Stimulated activated CD8-positive, alpha-beta memory T cell treated with anti-CD3 and anti-CD28 coated beads, Interleukin-15, amount 100 ng/mL, for 48 hours (primary cell): ENCODE data around the gene EPB41L4A.

Experiments
- DNase-seq, 2 donors: peaks; one replicate each; pipeline ENCODE4 v3.0.0-alpha.2; 2020; ENCODE audit warnings: low read depth in 2 of 2

The EPB41L4A gene

GRCh38 chr5:112312295-112313275, 106.5 kb downstream of the EPB41L4A start:
- no peak for DNase-seq

- no peak for DNase-seq
Observed at GRCh38 chr5:112310746-112311145, 108.3 kb downstream of the EPB41L4A start.

GRCh38 chr5:112308608-112309007, 110.5 kb downstream of the EPB41L4A start:
- DNase-seq, result no peak

- no peak for DNase-seq
Observed at GRCh38 chr5:112306956-112307355, 112.1 kb downstream of the EPB41L4A start.

GRCh38 chr5:112304743-112305142, 114.3 kb downstream of the EPB41L4A start:
- DNase-seq, result no peak

- DNase-seq, result no peak
Observed at GRCh38 chr5:112303685-112304084, 115.4 kb downstream of the EPB41L4A start.

GRCh38 chr5:112294126-112294525, 125.0 kb downstream of the EPB41L4A start:
- DNase-seq, result no peak

GRCh38 chr5:112293587-112293986, 125.5 kb downstream of the EPB41L4A start:
- DNase-seq, result no peak

GRCh38 chr5:112290691-112291090, 128.4 kb downstream of the EPB41L4A start:
- DNase-seq, result no peak

GRCh38 chr5:112289465-112289864, 129.6 kb downstream of the EPB41L4A start:
- no peak for DNase-seq

GRCh38 chr5:112283943-112284929, 134.8 kb downstream of the EPB41L4A start:
- DNase-seq, result no peak

- no peak for DNase-seq
Observed at GRCh38 chr5:112283034-112283582, 136.0 kb downstream of the EPB41L4A start.

- no peak for DNase-seq
Observed at GRCh38 chr5:112279082-112279481, 140.0 kb downstream of the EPB41L4A start.

- DNase-seq, result no peak
Observed at GRCh38 chr5:112276991-112277390, 142.1 kb downstream of the EPB41L4A start.

GRCh38 chr5:112275671-112276070, 143.4 kb downstream of the EPB41L4A start:
- no peak for DNase-seq

GRCh38 chr5:112270299-112271293, 148.5 kb downstream of the EPB41L4A start:
- DNase-seq, result no peak

- no peak for DNase-seq
Observed at GRCh38 chr5:112267231-112267630, 151.8 kb downstream of the EPB41L4A start.

GRCh38 chr5:112264666-112265065, 154.4 kb downstream of the EPB41L4A start:
- no peak for DNase-seq

- no peak for DNase-seq
Observed at GRCh38 chr5:112264151-112264550, 154.9 kb downstream of the EPB41L4A start.

- no peak for DNase-seq
Observed at GRCh38 chr5:112263469-112263868, 155.6 kb downstream of the EPB41L4A start.

- DNase-seq, result no peak
Observed at GRCh38 chr5:112258571-112258970, 160.5 kb downstream of the EPB41L4A start.
